Endothelial cell of umbilical vein (primary cell): ENCODE measurements around the gene LCN15. TPM values are rescaled to one million over a fixed set of nuclear protein-coding genes. Genes with fewer than 3 reads are reported as not detected.

Experiments used
- BruUV-seq: library from RNA; stranded (reverse); fragments of 400-500 nt; replicated peaks from 2 replicates; lab custom pipeline; 2021; lab: Mats Ljungman, UMichigan
- CTCF ChIA-PET: fragments of 300-600, 350-600 bp; sonication (Branson Sonifier 250); formaldehyde crosslinking; loops from one replicate; lab custom pipeline; 2021; ENCODE audit warnings: antibody characterized with exemption, inconsistent platforms; lab: Charles Lee
- POLR2A ChIA-PET: fragments of 300-600, 350-600 bp; sonication (Branson Sonifier 250); formaldehyde crosslinking; loops from one replicate; lab custom pipeline; 2021; ENCODE audit warnings: antibody characterized with exemption, inconsistent platforms; lab: Charles Lee
- DNase-seq: peaks from one replicate; pipeline ENCODE4 v3.0.0-alpha.2; 2011; ENCODE audit warnings: low read depth, low spot score
- FAIRE-seq: peaks from 2 replicates; lab custom pipeline; 2011; peaks lifted over from hg19 to GRCh38; lab: Jason Lieb, UNC
- H2AFZ ChIP-seq: 2 replicates; pipeline ENCODE4 v1.6.0; 2012; ENCODE audit warnings: low read depth, low read length, control low read depth, inconsistent platforms
- H3K27ac ChIP-seq: 2 replicates; pipeline ENCODE4 v1.5.1; 2011; ENCODE audit warnings: low read depth, mild to moderate bottlenecking, control low read depth, low read length, moderate library complexity; ENCODE audit not compliant: insufficient read depth
- H3K27me3 ChIP-seq, 2 experiments: 2 replicates each; pipeline versions ENCODE4 v1.6.0 to v1.6.1; 2011; ENCODE audit warnings: low read length in 2 of 2, mixed read lengths in 1 of 2; ENCODE audit not compliant: control insufficient read depth in 2 of 2, insufficient read depth in 2 of 2
- H3K36me3 ChIP-seq, 2 experiments: 2 replicates in 1 of 2; 3 replicates in 1 of 2; pipeline ENCODE4 v1.5.1; 2011; ENCODE audit warnings: low read length in 2 of 2, mild to moderate bottlenecking in 1 of 2, moderate library complexity in 1 of 2; ENCODE audit not compliant: control insufficient read depth in 2 of 2, insufficient read depth in 2 of 2; ENCODE audit errors: extremely low read depth in 1 of 2
- H3K4me1 ChIP-seq: 3 replicates; pipeline ENCODE4 v1.5.1; 2011; ENCODE audit warnings: mild to moderate bottlenecking, low read length; ENCODE audit not compliant: control insufficient read depth, insufficient read depth; ENCODE audit errors: extremely low read depth
- H3K4me2 ChIP-seq: 2 replicates; pipeline ENCODE4 v1.6.1; 2011; ENCODE audit warnings: low read length, control low read depth, mixed read lengths; ENCODE audit not compliant: insufficient read depth
- H3K4me3 ChIP-seq, 3 experiments: fragments of 200-600 bp in 1 of 3; sonication (generic), shearing (Covaris generic) in 1 of 3; replicated peaks in 1 of 3; 2 replicates each; pipeline ENCODE4 v1.5.1; 2011 to 2016; ENCODE audit warnings: control low read depth in 3 of 3, low read length in 3 of 3, mild to moderate bottlenecking in 2 of 3, inconsistent platforms in 1 of 3, low read depth in 1 of 3, moderate library complexity in 1 of 3; ENCODE audit not compliant: insufficient read depth in 1 of 3
- H3K79me2 ChIP-seq: 2 replicates; pipeline ENCODE4 v1.6.0; 2012; ENCODE audit warnings: low read length, inconsistent platforms; ENCODE audit not compliant: control insufficient read depth, insufficient read depth
- H3K9ac ChIP-seq: replicated peaks from 2 replicates; pipeline ENCODE3; 2011; ENCODE audit warnings: low read length, control low read depth; ENCODE audit not compliant: insufficient read depth; ENCODE audit errors: extremely low read depth
- H3K9me1 ChIP-seq: replicated peaks from 3 replicates; pipeline ENCODE4 v1.6.0; 2011; ENCODE audit warnings: mild to moderate bottlenecking, low read length; ENCODE audit not compliant: control insufficient read depth, insufficient read depth; ENCODE audit errors: extremely low read depth
- H3K9me3 ChIP-seq: replicated peaks from 2 replicates; pipeline ENCODE4 v1.5.1; 2012; ENCODE audit warnings: low read length, inconsistent platforms; ENCODE audit not compliant: control insufficient read depth, insufficient read depth
- H4K20me1 ChIP-seq: replicated peaks from 2 replicates; pipeline ENCODE3; 2011; ENCODE audit warnings: mild to moderate bottlenecking, low read length; ENCODE audit not compliant: control insufficient read depth, insufficient read depth; ENCODE audit errors: extremely low read depth
- CTCF ChIP-seq, 2 donors: IDR thresholded peaks; 1 replicate in 1 of 2; 2 replicates in 1 of 2; pipeline ENCODE4 v1.5.1; 2011; ENCODE audit warnings: low read length in 2 of 2, mild to moderate bottlenecking in 2 of 2, moderate library complexity in 2 of 2, control low read depth in 1 of 2, inconsistent platforms in 1 of 2, low read depth in 1 of 2; ENCODE audit not compliant: insufficient read depth in 1 of 2; ENCODE audit errors: extremely low read depth in 1 of 2
- EZH2 ChIP-seq: IDR thresholded peaks from 2 replicates; pipeline ENCODE4 v1.6.1; 2012; ENCODE audit warnings: borderline replicate concordance, low read depth, mild to moderate bottlenecking, moderate library complexity, low read length, inconsistent platforms; ENCODE audit not compliant: severe bottlenecking
- FOS ChIP-seq: IDR thresholded peaks from 2 replicates; pipeline ENCODE4 v1.6.1; 2011; ENCODE audit warnings: mild to moderate bottlenecking, low read length, moderate library complexity, borderline replicate concordance; ENCODE audit not compliant: insufficient read depth
- GATA2 ChIP-seq: IDR thresholded peaks from 2 replicates; pipeline ENCODE4 v1.7.0; 2011; ENCODE audit warnings: low read depth, mild to moderate bottlenecking, moderate library complexity, mixed read lengths, low read length; ENCODE audit not compliant: insufficient read length, insufficient read depth
- JUN ChIP-seq: IDR thresholded peaks from 2 replicates; pipeline ENCODE4 v1.6.1; 2011; ENCODE audit warnings: borderline replicate concordance, low read depth; ENCODE audit not compliant: insufficient read length, insufficient read depth
- MAX ChIP-seq: IDR thresholded peaks from 2 replicates; pipeline ENCODE4 v1.6.1; 2011; ENCODE audit not compliant: insufficient read depth, insufficient read length
- MYC ChIP-seq: IDR thresholded peaks from one replicate; pipeline ENCODE4 v1.6.1; 2011; ENCODE audit warnings: mild to moderate bottlenecking, low read depth, low read length
- POLR2A ChIP-seq: IDR thresholded peaks from 2 replicates; pipeline ENCODE4 v1.6.1; 2012; ENCODE audit warnings: low read depth, mild to moderate bottlenecking, control low read depth, low read length
- POLR2AphosphoS5 ChIP-seq: IDR thresholded peaks from 2 replicates; pipeline ENCODE4 v1.6.1; 2012; ENCODE audit warnings: low read depth, mild to moderate bottlenecking, control low read depth, low read length, moderate library complexity; ENCODE audit not compliant: insufficient read depth
- dilution Hi-C: fragments of 300-500 bp; cut with MboI; formaldehyde crosslinking; loops from one replicate; pipeline ENCODE4 v1.15.0; 2019; ENCODE audit warnings: low sequenced_read_pairs; ENCODE audit not compliant: extremely low pct_ligation_motif_present
- intact Hi-C: fragments of 100-400 bp; cut with micrococcal nuclease; formaldehyde crosslinking; loops from one replicate; pipeline ENCODE4 v1.10.0; 2022
- polyA plus RNA-seq, 4 experiments: library from polyadenylated mRNA; depleted of rRNA in 3 of 4; stranded (reverse) in 3 of 4; unstranded in 1 of 4; fragments of >200 nt; gene quantifications; 2 replicates each; pipeline versions ENCODE4 v1.2.1 to v1.2.3, GENCODE V29; 2011 to 2012; ENCODE audit warnings: missing spikeins in 1 of 4
- total RNA-seq: library from RNA; stranded (reverse); gene quantifications from 2 replicates; pipeline ENCODE4 v1.2.3, GENCODE V29; 2021

LCN15 gene
- total and polyA plus RNA-seq, 2 donors (not counting 3 experiments of a cell fraction or from before 2014, with no cell fraction given), result not detected

- peak overlapping the region; percentile 80 for H3K9ac ChIP-seq
- no peak overlapping the region for H2AFZ ChIP-seq
- peaks cover 37% of the 10 kb centered on the region for H3K4me1 ChIP-seq
- dilution Hi-C loops (no loop called here), intact Hi-C loops (loop anchor here (2.0 to 5.0 kb wide), 4 partner anchors 42 to 232 kb away; partner anchors contain the start of gene SEC16A)
- H3K27me3 ChIP-seq, result no peaks in the 10 kb centered on the region
- DNase-seq, result peak; percentile 96
- H3K9me1 ChIP-seq, result no peaks in the 10 kb centered on the region
- H3K9me3 ChIP-seq, result no peaks in the 10 kb centered on the region
- ChIA-PET POLR2A (interaction anchor here (0.6 to 3.8 kb wide), 9 partner anchors 8 to 40 kb away, joined by 3 to 32 read pairs (median 5); partner anchors contain the start of gene AGPAT2), CTCF (interaction anchor here (0.9 to 2.1 kb wide), 9 partner anchors 8 to 70 kb away, joined by 3 to 16 read pairs (median 4); no protein-coding TSS in a partner anchor)
- peak overlapping the region; percentile 96 for H3K27ac ChIP-seq
- TF ChIP-seq FOS (no peak), POLR2A (no peak), MAX (peak; percentile 10), EZH2 (no peak), GATA2 (peak; percentile 79), JUN (no peak), CTCF (IDR thresholded peaks at IDR 0.05; ENCODE audit: extremely low read depth in 1 of 2, insufficient read depth in 1 of 2, low read depth in 1 of 2, low read length in 2 of 2) (no peak), POLR2AphosphoS5 (peak; percentile 94), MYC (no peak)
- peak overlapping the region; percentile 78 for H3K4me2 ChIP-seq
- peaks cover 49% of the 10 kb centered on the region for H3K79me2 ChIP-seq
- H3K4me3 ChIP-seq, result peak overlapping the region in 2 of 3 experiments; percentile 75 to 81
- BruUV-seq, result no TSS peak
- FAIRE-seq, result peak; percentile 100
- H3K36me3 ChIP-seq, result peaks cover 0 to 8% of the 10 kb centered on the region in 2 experiments
- H4K20me1 ChIP-seq, result no peaks in the 10 kb centered on the region
Observed at GRCh38 chr9:136714096-136714892, 50.0 kb downstream of the LCN15 start.
